PC-9 (cell line): ENCODE data around the gene ZNF93. TPM values are rescaled to one million over a fixed set of nuclear protein-coding genes. Genes with fewer than 3 reads are reported as not detected.
A peak's percentile ranks its signal among the peaks of the same experiment; 100 is the strongest.
"Not testable (repeated sequence)": the region's sequence is repeated elsewhere in the genome, so short reads cannot be mapped to it uniquely, and the experiment has no call there.

Experiments used
- BruUV-seq: library from RNA; stranded (reverse); fragments of 400-500 nt; replicated peaks from 2 replicates; lab custom pipeline; 2021; lab: Mats Ljungman, UMichigan
- CTCF ChIA-PET: fragments of 300-600 bp; sonication (Branson Sonifier 250); formaldehyde crosslinking; loops from one replicate; lab custom pipeline; 2022; ENCODE audit warnings: antibody characterized with exemption; lab: Charles Lee
- POLR2A ChIA-PET: fragments of 300-600 bp; sonication (Branson Sonifier 250); formaldehyde crosslinking; loops from one replicate; lab custom pipeline; 2022; ENCODE audit warnings: antibody characterized with exemption; ENCODE audit not compliant: unreplicated experiment; lab: Charles Lee
- DNase-seq, 2 experiments: peaks; one replicate each; pipeline versions ENCODE4 v3.0.0 to v3.0.0-alpha.2; 2015 to 2022; ENCODE audit warnings: mixed read lengths in 1 of 2
- H2AFZ ChIP-seq: fragments of 200-600 bp; sonication (generic); 2 replicates; pipeline ENCODE4 v1.8.1; 2017; ENCODE audit warnings: antibody characterized with exemption
- H3F3A ChIP-seq: fragments of 200-600 bp; sonication (generic); 2 replicates; pipeline ENCODE4 v1.8.1; 2017; ENCODE audit warnings: antibody characterized with exemption, mild to moderate bottlenecking, low read depth; ENCODE audit not compliant: insufficient read depth
- H3K27ac ChIP-seq: fragments of 200-600 bp; sonication (generic); 2 replicates; pipeline ENCODE4 v1.6.1; 2016; ENCODE audit warnings: mixed run types
- H3K27me3 ChIP-seq: fragments of 200-600 bp; sonication (generic); 2 replicates; pipeline ENCODE4 v1.6.1; 2016; ENCODE audit warnings: low read depth, mixed run types; ENCODE audit not compliant: insufficient read depth
- H3K36me3 ChIP-seq: fragments of 200-600 bp; sonication (generic); 2 replicates; pipeline ENCODE4 v1.6.1; 2016; ENCODE audit warnings: low read depth, mixed run types
- H3K4me1 ChIP-seq: fragments of 200-600 bp; sonication (generic); replicated peaks from 2 replicates; pipeline ENCODE4 v1.6.1; 2016; ENCODE audit warnings: mixed run types; ENCODE audit not compliant: insufficient read depth
- H3K4me2 ChIP-seq: fragments of 200-600 bp; sonication (generic); 2 replicates; pipeline ENCODE4 v1.6.1; 2017; ENCODE audit warnings: mixed run types
- H3K4me3 ChIP-seq: fragments of 200-600 bp; sonication (generic); 2 replicates; pipeline ENCODE4 v1.6.1; 2016; ENCODE audit warnings: mixed run types
- H3K79me2 ChIP-seq: fragments of 200-600 bp; sonication (generic); 2 replicates; pipeline ENCODE4 v1.6.1; 2017; ENCODE audit warnings: low read depth, mixed run types
- H3K9me2 ChIP-seq: fragments of 200-600 bp; sonication (generic); 2 replicates; pipeline ENCODE4 v1.8.1; 2017; ENCODE audit warnings: mild to moderate bottlenecking; ENCODE audit not compliant: insufficient read depth
- H3K9me3 ChIP-seq: fragments of 200-600 bp; sonication (generic); 2 replicates; pipeline ENCODE4 v1.8.1; 2016; ENCODE audit warnings: low read depth; ENCODE audit not compliant: insufficient read depth
- H4K20me1 ChIP-seq: fragments of 200-600 bp; sonication (generic); 2 replicates; pipeline ENCODE4 v1.8.1; 2017; ENCODE audit not compliant: insufficient read depth
- CTCF ChIP-seq: fragments of 200-600 bp; sonication (generic); conservative IDR thresholded peaks from 2 replicates; pipeline ENCODE4 v1.6.1; 2017; ENCODE audit warnings: mixed run types, antibody characterized with exemption, mild to moderate bottlenecking, moderate library complexity
- EZH2 ChIP-seq: fragments of 200-600 bp; sonication (generic); IDR thresholded peaks from 2 replicates; pipeline ENCODE4 v1.8.0; 2017; ENCODE audit warnings: antibody characterized with exemption, low read depth
- intact Hi-C: fragments of 100-400 bp; cut with micrococcal nuclease; formaldehyde crosslinking; loops from one replicate; pipeline ENCODE4 v1.10.0; 2022; ENCODE audit not compliant: unreplicated experiment
- total RNA-seq: library from RNA; stranded (reverse); gene quantifications from 2 replicates; pipeline ENCODE4 v1.2.3, GENCODE V29; 2021

The ZNF93 gene
- total RNA-seq, 1 experiment from 2014 or later, result 4.1 TPM

- Histone ChIP-seq H3K27me3 (no peaks in the 10 kb centered on the region), H3K9me3 (peaks cover 66% of the 10 kb centered on the region), H3K4me2 (no peak overlapping the region), H3K4me1 (no peaks in the 10 kb centered on the region), H3F3A (no peaks in the 10 kb centered on the region; the same call in 1 of the 2 replicates), H3K27ac (no peak overlapping the region), H3K36me3 (peaks cover 18% of the 10 kb centered on the region), H4K20me1 (no peaks in the 10 kb centered on the region), H3K4me3 (no peak overlapping the region), H3K79me2 (no peaks in the 10 kb centered on the region), H2AFZ (no peak overlapping the region), H3K9me2 (no peaks in the 10 kb centered on the region)
- BruUV-seq, result no TSS peak
- intact Hi-C loops, result no loop called here
- CTCF ChIA-PET, result no interaction called here
- TF ChIP-seq CTCF, result no peak
- TF ChIP-seq EZH2, result no peak
- no peak for DNase-seq
- POLR2A ChIA-PET, result no interaction called here
Observed at GRCh38 chr19:19884583-19884982, 16.2 kb upstream of the ZNF93 start.

DNA sequence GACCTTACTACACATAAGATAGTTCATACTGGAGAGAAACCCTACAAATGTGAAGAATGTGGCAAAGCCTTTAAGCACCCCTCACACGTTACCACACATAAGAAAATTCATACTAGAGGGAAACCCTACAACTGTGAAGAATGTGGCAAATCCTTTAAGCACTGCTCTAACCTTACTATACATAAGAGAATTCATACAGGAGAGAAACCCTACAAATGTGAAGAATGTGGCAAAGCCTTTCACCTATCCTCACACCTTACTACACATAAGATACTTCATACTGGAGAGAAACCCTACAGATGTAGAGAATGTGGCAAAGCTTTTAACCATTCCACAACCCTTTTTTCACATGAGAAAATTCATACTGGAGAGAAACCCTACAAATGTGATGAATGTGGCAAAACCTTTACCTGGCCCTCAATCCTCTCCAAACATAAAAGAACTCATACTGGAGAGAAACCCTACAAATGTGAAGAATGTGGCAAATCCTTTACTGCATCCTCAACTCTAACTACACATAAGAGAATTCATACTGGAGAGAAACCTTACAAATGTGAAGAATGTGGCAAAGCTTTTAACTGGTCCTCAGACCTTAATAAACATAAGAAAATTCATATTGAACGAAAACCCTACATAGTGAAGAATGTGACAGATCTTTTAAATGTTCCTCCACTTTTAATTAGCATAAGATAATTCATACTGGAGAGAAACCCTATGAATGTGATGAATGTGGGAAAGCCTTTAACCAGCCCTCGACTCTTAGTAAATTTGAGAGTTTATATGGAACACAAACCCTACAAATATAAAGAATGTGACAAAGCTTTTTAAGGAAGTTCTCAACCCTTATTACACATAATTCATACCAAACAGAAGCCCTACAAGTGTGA is 8.4 kb upstream of the ZNF93 start:
- CTCF ChIA-PET, H3K4me2 ChIP-seq, H4K20me1 ChIP-seq, H3K4me3 ChIP-seq, H3K9me2 ChIP-seq, POLR2A ChIA-PET, H3K4me1 ChIP-seq, DNase-seq, H3F3A ChIP-seq, H3K27ac ChIP-seq, BruUV-seq, intact Hi-C loops, H3K79me2 ChIP-seq, H2AFZ ChIP-seq, H3K27me3 ChIP-seq: not testable (repeated sequence)
- peaks cover 10% of the 10 kb centered on the region; the same call in 1 of the 2 replicates for H3K36me3 ChIP-seq
- H3K9me3 ChIP-seq, result peaks cover 74% of the 10 kb centered on the region

- H3K9me3 ChIP-seq, result peaks cover 29% of the 10 kb centered on the region
- H3K9me2 ChIP-seq, result no peaks in the 10 kb centered on the region
- no TSS peak for BruUV-seq
- no peak overlapping the region for H3K27ac ChIP-seq
- no peak for DNase-seq
- CTCF ChIA-PET, result no interaction called here
- H3K36me3 ChIP-seq, result 0 out of 2 replicates have a peak, but pooled peaks cover 7% of the 10 kb centered on the region
- peak overlapping the region; percentile 84 for H3K4me2 ChIP-seq
- H3F3A ChIP-seq, result peaks cover 14% of the 10 kb centered on the region; the same call in 1 of the 2 replicates
- H2AFZ ChIP-seq, result peak overlapping the region; percentile 85
- no peaks in the 10 kb centered on the region for H4K20me1 ChIP-seq
- intact Hi-C loops, result loop anchor here (2.0 kb wide), 1 partner anchor 33 kb away; no protein-coding TSS in a partner anchor
- peaks cover 13% of the 10 kb centered on the region; the same call in 1 of the 2 replicates for H3K79me2 ChIP-seq
- POLR2A ChIA-PET, result interaction anchor here (0.6 to 0.9 kb wide), 7 partner anchors 43 to 1605 kb away, joined by 3 to 10 read pairs (median 4); partner anchors contain the start of genes ZNF429 and ZNF506
- H3K27me3 ChIP-seq, result no peaks in the 10 kb centered on the region
- H3K4me1 ChIP-seq, result peaks cover 10% of the 10 kb centered on the region; the same call in 1 of the 2 replicates
- no peak for TF ChIP-seq EZH2
- no peak for TF ChIP-seq CTCF
- H3K4me3 ChIP-seq, result peak overlapping the region; percentile 75
Observed at GRCh38 chr19:19900139-19900728, 512 bp upstream of the ZNF93 start.

- DNase-seq, H3K4me3 ChIP-seq, H3K27me3 ChIP-seq, BruUV-seq, H4K20me1 ChIP-seq, H3K9me2 ChIP-seq, H3F3A ChIP-seq, POLR2A ChIA-PET, intact Hi-C loops, H3K27ac ChIP-seq, H2AFZ ChIP-seq, CTCF ChIA-PET, H3K4me2 ChIP-seq, H3K4me1 ChIP-seq: not testable (repeated sequence)
- Histone ChIP-seq H3K79me2 (peaks cover 17% of the 10 kb centered on the region), H3K36me3 (peaks cover 15% of the 10 kb centered on the region), H3K9me3 (peaks cover 26% of the 10 kb centered on the region)
Observed at GRCh38 chr19:19907551-19907950, 6.8 kb downstream of the ZNF93 start.
